Left ventricle myocardium inferior (tissue), 1 donor: Measurements from ENCODE around the gene SLC4A4. TPM values are rescaled to one million over a fixed set of nuclear protein-coding genes. Genes with fewer than 3 reads are reported as not detected.

Source experiments
- DNase-seq: peaks from one replicate; pipeline ENCODE4 v3.0.0-alpha.2; 2020
- H3K27ac ChIP-seq: fragments of 200-600 bp; replicated peaks from 2 replicates; pipeline ENCODE4 v1.8.0; 2021
- H3K27me3 ChIP-seq: fragments of 200-600 bp; 2 replicates; pipeline ENCODE4 v1.8.0; 2021; ENCODE audit warnings: low read depth
- H3K36me3 ChIP-seq: fragments of 200-600 bp; 2 replicates; pipeline ENCODE4 v1.8.0; 2021
- H3K4me1 ChIP-seq: fragments of 200-600 bp; 2 replicates; pipeline ENCODE4 v1.8.0; 2021
- H3K4me3 ChIP-seq: fragments of 200-600 bp; 2 replicates; pipeline ENCODE4 v1.8.0; 2021; ENCODE audit warnings: mild to moderate bottlenecking, moderate library complexity
- H3K9me3 ChIP-seq: fragments of 200-600 bp; replicated peaks from 2 replicates; pipeline ENCODE4 v1.8.0; 2021
- intact Hi-C: fragments of 100-400 bp; cut with micrococcal nuclease; formaldehyde crosslinking; loops from one replicate; pipeline ENCODE4 v1.11.0; 2022
- total RNA-seq: library from RNA; stranded (reverse); fragmentation: NEBNext Ultra II Directional; extraction: Animal tissue kit (Norgen Biotek cat#: 25700); gene quantifications from one replicate; pipeline ENCODE4 v1.2.1, GENCODE V29; 2021
- TF ChIP-seq, protein P1 (sequence below): fragments of 200-600 bp; IDR thresholded peaks from 2 replicates; pipeline ENCODE4 v1.8.0; 2021; ENCODE audit warnings: antibody characterized with exemption, mild to moderate bottlenecking, borderline replicate concordance
- donor health status: DM: no; HTN: yes; CAD: no; lungs with severe emphysema.

The SLC4A4 gene
- total RNA-seq, 1 donor from 2014 or later = 29.8 TPM

DNA sequence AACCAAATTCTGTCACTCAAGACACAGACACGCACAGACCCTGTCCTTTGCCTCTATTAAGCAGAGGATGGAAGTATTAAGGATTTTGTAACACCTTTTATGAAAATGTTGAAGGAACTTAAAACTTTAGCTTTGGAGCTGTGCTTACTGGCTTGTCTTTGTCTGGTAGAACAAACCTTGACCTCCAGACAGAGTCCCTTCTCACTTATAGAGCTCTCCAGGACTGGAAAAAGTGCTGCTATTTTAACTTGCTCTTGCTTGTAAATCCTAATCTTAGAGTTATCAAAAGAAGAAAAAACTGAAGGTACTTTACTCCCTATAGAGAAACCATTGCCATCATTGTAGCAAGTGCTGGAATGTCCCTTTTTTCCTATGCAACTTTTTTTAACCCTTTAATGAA, 229.3 kb downstream of the SLC4A4 start:
- no peaks in the 10 kb centered on the region for H3K9me3 ChIP-seq
- DNase-seq = no peak
- TF ChIP-seq, protein P1, sequence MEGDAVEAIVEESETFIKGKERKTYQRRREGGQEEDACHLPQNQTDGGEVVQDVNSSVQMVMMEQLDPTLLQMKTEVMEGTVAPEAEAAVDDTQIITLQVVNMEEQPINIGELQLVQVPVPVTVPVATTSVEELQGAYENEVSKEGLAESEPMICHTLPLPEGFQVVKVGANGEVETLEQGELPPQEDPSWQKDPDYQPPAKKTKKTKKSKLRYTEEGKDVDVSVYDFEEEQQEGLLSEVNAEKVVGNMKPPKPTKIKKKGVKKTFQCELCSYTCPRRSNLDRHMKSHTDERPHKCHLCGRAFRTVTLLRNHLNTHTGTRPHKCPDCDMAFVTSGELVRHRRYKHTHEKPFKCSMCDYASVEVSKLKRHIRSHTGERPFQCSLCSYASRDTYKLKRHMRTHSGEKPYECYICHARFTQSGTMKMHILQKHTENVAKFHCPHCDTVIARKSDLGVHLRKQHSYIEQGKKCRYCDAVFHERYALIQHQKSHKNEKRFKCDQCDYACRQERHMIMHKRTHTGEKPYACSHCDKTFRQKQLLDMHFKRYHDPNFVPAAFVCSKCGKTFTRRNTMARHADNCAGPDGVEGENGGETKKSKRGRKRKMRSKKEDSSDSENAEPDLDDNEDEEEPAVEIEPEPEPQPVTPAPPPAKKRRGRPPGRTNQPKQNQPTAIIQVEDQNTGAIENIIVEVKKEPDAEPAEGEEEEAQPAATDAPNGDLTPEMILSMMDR = no peak
- no peaks in the 10 kb centered on the region for H3K4me1 ChIP-seq
- no peaks in the 10 kb centered on the region for H3K36me3 ChIP-seq
- H3K27ac ChIP-seq = no peak overlapping the region
- no peak overlapping the region for H3K4me3 ChIP-seq
- intact Hi-C loops = no loop called here
- H3K27me3 ChIP-seq = no peaks in the 10 kb centered on the region

DNA sequence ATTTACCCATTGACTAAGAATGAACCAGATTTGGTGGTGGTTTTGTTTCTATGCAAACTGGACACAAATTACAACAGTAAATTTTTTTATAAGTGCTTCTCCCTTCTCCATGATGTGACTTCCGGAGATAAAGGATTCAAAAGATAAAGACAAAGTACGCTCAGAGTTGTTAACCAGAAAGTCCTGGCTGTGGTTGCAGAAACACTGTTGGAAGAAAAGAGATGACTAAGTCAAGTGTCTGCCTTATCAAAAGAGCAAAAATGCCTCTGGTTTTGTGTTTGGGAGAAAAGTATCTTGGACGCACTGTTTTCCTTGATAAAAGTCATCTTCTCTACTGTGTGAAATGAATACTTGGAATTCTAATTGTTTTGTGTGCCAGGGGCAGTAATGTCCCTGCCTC, 231.7 kb downstream of the SLC4A4 start:
- intact Hi-C loops = no loop called here
- H3K9me3 ChIP-seq = peaks cover 5% of the 10 kb centered on the region
- no peaks in the 10 kb centered on the region for H3K36me3 ChIP-seq
- no peak overlapping the region for H3K27ac ChIP-seq
- H3K27me3 ChIP-seq = no peaks in the 10 kb centered on the region
- no peaks in the 10 kb centered on the region for H3K4me1 ChIP-seq
- no peak for DNase-seq
- TF ChIP-seq, protein P1 = no peak
- no peak overlapping the region for H3K4me3 ChIP-seq

DNA sequence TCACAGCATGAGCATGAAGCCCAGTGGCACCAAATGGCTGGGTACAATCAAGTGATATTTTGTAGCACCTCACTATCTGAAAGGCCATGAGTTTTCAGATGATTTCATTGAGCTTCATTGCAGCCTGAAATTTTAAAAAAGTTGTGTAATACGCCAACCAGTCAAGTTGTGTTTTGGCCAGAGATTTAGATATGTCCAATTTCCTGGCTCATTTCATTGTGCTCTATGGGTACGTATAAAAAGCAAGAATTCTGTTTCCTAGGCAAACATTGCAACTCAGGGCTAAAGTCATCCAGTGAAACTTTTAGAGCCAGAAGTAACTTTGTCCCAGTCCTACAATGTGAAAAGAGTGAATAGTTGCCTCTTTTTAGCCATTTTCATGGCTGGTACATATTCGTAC, 232.5 kb downstream of the SLC4A4 start:
- TF ChIP-seq, protein P1 = no peak
- no peak overlapping the region for H3K27ac ChIP-seq
- intact Hi-C loops = no loop called here

DNA sequence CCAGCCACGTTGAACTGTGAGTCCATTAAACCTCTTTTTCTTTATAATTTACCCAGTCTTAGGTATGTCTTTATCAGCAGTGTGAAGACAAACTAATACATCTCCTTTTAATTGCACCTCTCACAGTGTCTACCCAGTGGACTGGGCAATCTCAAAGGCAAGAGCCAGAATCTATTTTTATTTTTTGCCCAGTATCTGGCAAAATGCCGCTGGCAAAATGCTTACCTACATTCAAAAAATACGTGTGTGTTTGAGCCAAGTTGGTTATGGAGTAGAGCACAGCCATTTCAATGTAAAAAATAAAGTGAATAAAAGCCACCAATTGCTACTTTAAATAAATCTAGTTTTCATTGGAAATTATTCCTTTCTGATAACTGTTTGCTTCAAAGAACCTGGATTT, 245.2 kb downstream of the SLC4A4 start:
- H3K27ac ChIP-seq = no peak overlapping the region

More for the DNA sequence above, 232.5 kb downstream of the SLC4A4 start:
- Histone ChIP-seq H3K36me3 (no peaks in the 10 kb centered on the region), H3K4me3 (no peak overlapping the region), H3K4me1 (no peaks in the 10 kb centered on the region), H3K9me3 (peaks cover 5% of the 10 kb centered on the region), H3K27me3 (no peaks in the 10 kb centered on the region)
- DNase-seq = no peak

DNA sequence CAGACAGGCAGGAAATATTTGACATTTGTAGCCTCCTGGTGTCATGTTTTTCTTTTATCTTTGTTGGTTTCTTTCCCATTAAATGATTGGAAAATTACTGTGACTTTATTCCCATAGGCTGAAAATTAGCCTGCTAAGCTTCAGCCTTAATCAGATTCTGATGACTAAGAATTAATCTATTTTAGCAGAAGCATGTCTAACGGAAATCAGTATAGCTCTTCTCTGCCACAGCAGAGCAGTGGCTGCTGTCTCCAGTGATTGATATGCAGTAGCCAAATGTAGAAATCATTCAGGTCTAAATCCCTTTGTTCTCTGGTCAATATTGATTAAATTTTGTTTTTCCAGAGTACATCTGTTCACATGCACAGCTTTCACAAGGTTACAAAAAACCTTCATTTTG, 245.8 kb downstream of the SLC4A4 start:
- TF ChIP-seq, protein P1 = no peak
- Histone ChIP-seq H3K27me3 (no peaks in the 10 kb centered on the region), H3K27ac (no peak overlapping the region), H3K4me3 (no peak overlapping the region), H3K36me3 (no peaks in the 10 kb centered on the region), H3K9me3 (peaks cover 7% of the 10 kb centered on the region), H3K4me1 (no peaks in the 10 kb centered on the region)
- no peak for DNase-seq
- intact Hi-C loops = no loop called here

More for the DNA sequence above, 245.2 kb downstream of the SLC4A4 start:
- H3K9me3 ChIP-seq = peaks cover 5% of the 10 kb centered on the region
- H3K27me3 ChIP-seq = no peaks in the 10 kb centered on the region
- H3K4me3 ChIP-seq = no peak overlapping the region
- intact Hi-C loops = no loop called here
- TF ChIP-seq, protein P1 = no peak
- DNase-seq = no peak
- H3K4me1 ChIP-seq = no peaks in the 10 kb centered on the region
- H3K36me3 ChIP-seq = no peaks in the 10 kb centered on the region
